Stomach (tissue), 9 donors: ENCODE data around the gene HBE1. TPM values are rescaled to one million over a fixed set of nuclear protein-coding genes. Genes with fewer than 3 reads are reported as not detected.

ENCODE experiments used
- DNase-seq, 2 donors: peaks; one replicate each; pipeline versions ENCODE4 v3.0.0 to v3.0.0-alpha.2; 2013 to 2019
- H3K27ac ChIP-seq, 5 donors: fragments of 200-600 bp in 4 of 5; sonication (generic) in 4 of 5; one replicate each; pipeline ENCODE4 v1.5.1; 2013 to 2019; ENCODE audit warnings: mild to moderate bottlenecking in 1 of 5, moderate library complexity in 1 of 5
- H3K27me3 ChIP-seq, 3 donors: fragments of 200-600 bp; sonication (generic); one replicate each; pipeline ENCODE4 v1.5.1; 2017 to 2019; ENCODE audit warnings: mixed run types in 1 of 3
- H3K36me3 ChIP-seq, 4 donors: fragments of 200-600 bp; sonication (generic); 1 replicate in 3 of 4; 2 replicates in 1 of 4; pipeline ENCODE4 v1.5.1; 2016 to 2019
- H3K4me1 ChIP-seq, 4 donors: fragments of 200-600 bp; sonication (generic); one replicate each; pipeline ENCODE4 v1.5.1; 2016 to 2019
- H3K4me3 ChIP-seq, 4 donors: fragments of 200-600 bp; sonication (generic) in 3 of 4; one replicate each; pipeline ENCODE4 v1.5.1; 2016 to 2019; ENCODE audit warnings: mild to moderate bottlenecking in 1 of 4
- H3K9me3 ChIP-seq, 4 donors: fragments of 200-600 bp; sonication (generic); one replicate each; pipeline ENCODE4 v1.5.1; 2016 to 2019
- EP300 ChIP-seq: sonication (generic); formaldehyde crosslinking; IDR thresholded peaks from one replicate; pipeline ENCODE4 v1.6.1; 2017; ENCODE audit warnings: antibody characterized with exemption
- POLR2A ChIP-seq, 4 donors: fragments of 450-650 bp; IDR thresholded peaks; one replicate each; pipeline ENCODE4 v1.6.1; 2016; ENCODE audit warnings: antibody characterized with exemption in 4 of 4, control low read depth in 2 of 4, mild to moderate bottlenecking in 1 of 4, moderate library complexity in 1 of 4
- POLR2AphosphoS5 ChIP-seq, 3 donors: sonication (generic); formaldehyde crosslinking; IDR thresholded peaks; one replicate each; pipeline ENCODE4 v1.6.1; 2016; ENCODE audit warnings: antibody characterized with exemption in 3 of 3
- WGBS, 5 donors: extraction: QIAGEN DNeasy Blood & Tissue Kit in 3 of 5; methylation state at CpG; one replicate each; pipeline versions ENCODE4 v1.1.5 to v1.1.7; 2013 to 2018; 5-methylcytosine and 5-hydroxymethylcytosine counted together
- intact Hi-C: fragments of 100-400 bp; cut with DNase I; formaldehyde crosslinking; loops from one replicate; pipeline ENCODE4 v1.15.1; 2023; ENCODE audit warnings: low total_unique reads
- polyA plus RNA-seq, 3 donors: library from polyadenylated mRNA; stranded (reverse); fragments of 200-250 nt; gene quantifications; one replicate each; pipeline ENCODE4 v1.2.3, GENCODE V29; 2013
- total RNA-seq, 5 donors: library from RNA; depleted of rRNA; stranded (reverse); fragments of >200 nt; gene quantifications; one replicate each; pipeline versions ENCODE4 v1.1.0 to v1.2.3, GENCODE V29; 2014 to 2016
- TF ChIP-seq, protein P1 (sequence below), 7 experiments: fragments of 450-650 bp in 4 of 7; fragments of 200-600 bp in 3 of 7; sonication (generic) in 3 of 7; IDR thresholded peaks; one replicate each; pipeline ENCODE4 v1.5.1; 2016 to 2019; ENCODE audit warnings: antibody characterized with exemption in 7 of 7, control low read depth in 2 of 7, mild to moderate bottlenecking in 1 of 7
- donor health status: healthy with polysubstance abuse.
- donor health status: Bipolar disorder and iron deficiency.
- donor health status: healthy.

HBE1 gene
- total and polyA plus RNA-seq, 8 donors: 1.3 TPM; not detected in 7

DNA sequence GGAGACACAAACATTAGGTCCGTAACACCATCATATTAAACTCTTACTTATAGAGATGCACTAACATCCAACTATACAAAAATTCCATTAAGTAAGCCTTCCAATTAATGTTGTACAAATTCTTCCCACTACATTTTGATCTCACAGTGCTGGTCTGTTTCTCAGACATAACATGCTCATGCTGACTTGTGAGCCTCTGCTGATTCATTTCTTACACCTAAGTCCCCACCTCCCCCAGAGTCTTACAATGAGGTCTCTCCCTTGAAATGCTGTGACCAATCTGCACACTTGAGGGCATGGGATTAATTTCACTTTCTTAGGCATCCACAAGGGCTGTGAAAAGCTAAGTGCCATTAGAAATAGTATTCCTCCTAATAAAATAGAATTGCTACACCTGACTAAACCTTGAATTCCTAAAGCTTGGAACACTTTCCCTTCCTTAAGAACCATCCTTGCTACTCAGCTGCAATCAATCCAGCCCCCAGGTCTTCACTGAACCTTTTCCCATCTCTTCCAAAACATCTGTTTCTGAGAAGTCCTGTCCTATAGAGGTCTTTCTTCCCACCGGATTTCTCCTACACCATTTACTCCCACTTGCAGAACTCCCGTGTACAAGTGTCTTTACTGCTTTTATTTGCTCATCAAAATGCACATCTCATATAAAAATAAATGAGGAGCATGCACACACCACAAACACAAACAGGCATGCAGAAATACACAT is 22.1 kb downstream of the HBE1 start:
- no peak for DNase-seq
- H3K27ac ChIP-seq: no peak overlapping the region
- 80 to 90% (median 86%) methylated on average over 3 of the region's 3 CpGs for WGBS, 5 donors
- H3K36me3 ChIP-seq: no peaks in the 10 kb centered on the region
- intact Hi-C loops: no loop called here
- no peak for TF ChIP-seq POLR2AphosphoS5 (IDR thresholded peaks at IDR 0.05)
- TF ChIP-seq EP300: no peak
- no peak for TF ChIP-seq POLR2A (IDR thresholded peaks at IDR 0.05)
- TF ChIP-seq, protein P1, sequence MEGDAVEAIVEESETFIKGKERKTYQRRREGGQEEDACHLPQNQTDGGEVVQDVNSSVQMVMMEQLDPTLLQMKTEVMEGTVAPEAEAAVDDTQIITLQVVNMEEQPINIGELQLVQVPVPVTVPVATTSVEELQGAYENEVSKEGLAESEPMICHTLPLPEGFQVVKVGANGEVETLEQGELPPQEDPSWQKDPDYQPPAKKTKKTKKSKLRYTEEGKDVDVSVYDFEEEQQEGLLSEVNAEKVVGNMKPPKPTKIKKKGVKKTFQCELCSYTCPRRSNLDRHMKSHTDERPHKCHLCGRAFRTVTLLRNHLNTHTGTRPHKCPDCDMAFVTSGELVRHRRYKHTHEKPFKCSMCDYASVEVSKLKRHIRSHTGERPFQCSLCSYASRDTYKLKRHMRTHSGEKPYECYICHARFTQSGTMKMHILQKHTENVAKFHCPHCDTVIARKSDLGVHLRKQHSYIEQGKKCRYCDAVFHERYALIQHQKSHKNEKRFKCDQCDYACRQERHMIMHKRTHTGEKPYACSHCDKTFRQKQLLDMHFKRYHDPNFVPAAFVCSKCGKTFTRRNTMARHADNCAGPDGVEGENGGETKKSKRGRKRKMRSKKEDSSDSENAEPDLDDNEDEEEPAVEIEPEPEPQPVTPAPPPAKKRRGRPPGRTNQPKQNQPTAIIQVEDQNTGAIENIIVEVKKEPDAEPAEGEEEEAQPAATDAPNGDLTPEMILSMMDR (IDR thresholded peaks at IDR 0.05): no peak
- H3K27me3 ChIP-seq: no peaks in the 10 kb centered on the region
- no peaks in the 10 kb centered on the region for H3K4me1 ChIP-seq
- no peaks in the 10 kb centered on the region for H3K9me3 ChIP-seq
- no peak overlapping the region for H3K4me3 ChIP-seq

DNA sequence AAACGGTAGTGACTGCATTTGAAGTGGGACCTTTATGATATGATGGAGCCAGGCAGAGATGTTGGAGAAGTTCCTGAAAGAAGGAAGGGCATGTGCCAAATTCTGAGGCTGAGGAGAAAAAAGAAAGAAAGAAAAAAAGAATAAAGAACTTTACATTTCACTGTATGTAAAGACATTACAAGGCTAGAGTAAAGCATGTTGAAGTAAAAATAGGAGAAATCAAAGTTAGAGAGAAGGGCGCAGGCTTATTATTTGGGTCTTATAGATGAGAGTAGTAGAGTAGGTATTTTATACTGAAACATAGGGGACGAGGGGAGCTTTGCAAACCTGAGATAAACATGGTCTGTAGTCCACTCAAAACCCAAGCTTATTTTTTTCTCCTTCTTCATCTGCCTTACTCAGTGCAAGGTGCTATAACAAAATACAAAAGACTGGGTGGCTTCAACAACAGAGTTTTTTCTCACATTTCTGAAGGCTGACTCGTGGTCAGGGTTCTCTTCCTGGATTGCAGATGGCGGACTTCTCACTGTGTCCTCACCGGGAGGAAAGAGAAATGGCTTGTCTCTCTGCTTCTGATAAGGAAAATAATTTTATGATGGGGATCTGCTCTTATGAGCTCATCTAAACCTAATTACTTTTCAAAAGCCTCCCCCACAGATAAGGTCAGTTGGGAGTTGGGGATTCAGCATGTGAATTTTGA is 22.8 kb downstream of the HBE1 start:
- Histone ChIP-seq H3K9me3 (no peaks in the 10 kb centered on the region), H3K36me3 (no peaks in the 10 kb centered on the region), H3K4me1 (no peaks in the 10 kb centered on the region), H3K4me3 (no peak overlapping the region), H3K27me3 (no peaks in the 10 kb centered on the region), H3K27ac (no peak overlapping the region)
- no peak for TF ChIP-seq EP300
- TF ChIP-seq, protein P1 (IDR thresholded peaks at IDR 0.05): no peak
- no peak for TF ChIP-seq POLR2AphosphoS5 (IDR thresholded peaks at IDR 0.05)
- no peak for TF ChIP-seq POLR2A (IDR thresholded peaks at IDR 0.05)
- no peak for DNase-seq
- 67 to 77% (median 73%) methylated on average over 6 of the region's 6 CpGs for WGBS, 5 donors
- intact Hi-C loops: no loop called here

DNA sequence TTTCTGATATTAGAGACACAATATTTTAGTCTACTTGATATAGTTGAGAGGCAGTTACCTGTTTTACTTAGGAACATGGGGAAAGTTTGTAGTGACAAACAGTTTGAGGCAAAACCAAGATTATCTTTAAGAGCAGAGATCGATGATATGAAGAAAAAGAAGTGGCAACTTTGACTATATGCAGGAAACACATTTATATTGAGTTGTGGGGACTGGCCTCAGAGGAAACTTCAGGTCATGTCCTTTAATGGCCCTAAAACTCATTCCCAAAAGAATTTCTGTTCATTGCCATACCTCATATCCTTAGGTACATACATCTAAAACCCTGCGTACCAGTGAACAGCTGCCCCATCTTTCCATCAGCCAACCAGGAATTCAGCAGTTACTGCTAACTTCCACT is 24.6 kb downstream of the HBE1 start:
- TF ChIP-seq, protein P1 (IDR thresholded peaks at IDR 0.05): no peak
- TF ChIP-seq POLR2AphosphoS5 (IDR thresholded peaks at IDR 0.05): no peak
- TF ChIP-seq EP300: no peak
- no peak for TF ChIP-seq POLR2A (IDR thresholded peaks at IDR 0.05)

DNA sequence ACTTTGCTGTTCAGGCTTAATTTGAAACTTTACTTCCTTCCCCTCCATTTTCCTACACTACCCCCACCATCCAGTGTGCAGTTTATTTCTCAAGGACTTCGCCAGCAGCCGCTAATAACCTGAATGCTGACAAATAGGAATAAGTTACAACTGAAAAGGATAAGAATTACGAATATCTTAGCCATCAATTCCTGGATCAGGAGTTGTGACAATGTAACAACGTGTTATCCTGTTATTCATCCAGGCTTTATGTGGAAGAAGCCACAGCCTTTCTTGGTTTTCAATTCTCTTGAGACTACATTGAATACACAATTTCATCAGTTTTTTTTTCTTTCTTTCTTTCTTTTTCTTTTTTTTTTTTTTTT is 25.9 kb downstream of the HBE1 start:
- no peak overlapping the region for H3K4me3 ChIP-seq
- intact Hi-C loops: no loop called here
- no peaks in the 10 kb centered on the region for H3K4me1 ChIP-seq
- no peak overlapping the region for H3K27ac ChIP-seq
- H3K9me3 ChIP-seq: no peaks in the 10 kb centered on the region
- H3K27me3 ChIP-seq: no peaks in the 10 kb centered on the region
- no peak for DNase-seq
- 80 to 89% (median 84%) methylated on average over 4 of the region's 4 CpGs for WGBS, 5 donors
- TF ChIP-seq, protein P1 (IDR thresholded peaks at IDR 0.05): no peak
- no peak for TF ChIP-seq EP300
- no peak for TF ChIP-seq POLR2A (IDR thresholded peaks at IDR 0.05)
- TF ChIP-seq POLR2AphosphoS5 (IDR thresholded peaks at IDR 0.05): no peak
- no peaks in the 10 kb centered on the region for H3K36me3 ChIP-seq

More for the DNA sequence above, 24.6 kb downstream of the HBE1 start:
- Histone ChIP-seq H3K4me1 (no peaks in the 10 kb centered on the region), H3K4me3 (no peak overlapping the region), H3K36me3 (no peaks in the 10 kb centered on the region), H3K27me3 (no peaks in the 10 kb centered on the region), H3K9me3 (no peaks in the 10 kb centered on the region), H3K27ac (no peak overlapping the region)
- DNase-seq: no peak
- 74 to 85% (median 83%) methylated on average over 2 of the region's 2 CpGs for WGBS, 5 donors
- intact Hi-C loops: no loop called here
